Cortex of kidney (tissue), 1 donor: ENCODE data around the gene TMEM191B.
"Not testable (repeated sequence)": the region's sequence is repeated elsewhere in the genome, so short reads cannot be mapped to it uniquely, and the experiment has no call there.

Source experiments
- DNase-seq: peaks from one replicate; lab custom pipeline; 2025; lab: John Stamatoyannopoulos, UW

The TMEM191B gene

DNA sequence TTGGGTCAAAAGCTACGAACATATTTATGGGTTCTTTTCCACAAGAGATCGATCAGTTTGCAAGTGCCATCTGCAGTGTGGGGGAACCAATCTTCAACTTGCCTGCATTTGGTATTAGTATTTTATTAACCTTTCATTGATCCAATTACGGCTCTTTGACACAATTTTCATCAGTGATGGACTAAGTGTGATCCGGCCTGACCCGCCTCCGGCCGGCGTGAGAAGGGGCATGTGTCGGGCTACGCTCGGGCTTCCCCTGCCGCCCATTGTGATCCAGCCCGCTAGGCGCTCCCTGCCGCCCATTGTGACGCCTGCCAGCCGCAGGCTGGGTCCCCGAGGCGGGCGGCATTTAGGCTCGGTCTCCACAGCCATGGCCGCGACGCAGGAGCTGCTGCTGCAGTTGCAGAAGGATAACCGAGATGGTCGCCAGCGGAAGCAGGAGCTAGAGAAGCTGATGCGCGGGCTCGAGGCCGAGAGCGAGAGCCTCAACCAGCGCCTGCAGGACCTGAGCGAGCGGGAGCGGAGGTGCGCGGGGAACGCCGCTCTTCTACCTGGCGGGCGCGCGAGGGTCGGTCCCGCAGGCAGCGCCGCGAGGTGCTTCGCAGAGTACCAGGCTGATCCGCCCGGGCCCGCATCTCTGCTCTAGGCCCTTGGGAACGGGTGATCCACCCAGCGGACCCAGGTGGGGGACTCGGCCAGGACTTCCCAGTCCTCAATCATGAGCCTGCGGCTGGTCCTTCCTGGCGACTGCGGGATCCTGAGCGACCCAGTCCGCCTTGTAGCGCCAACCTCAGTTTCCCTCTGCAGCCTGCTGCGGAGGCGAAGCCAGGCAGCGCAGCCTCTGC is at the start of gene TMEM191B:
Gene TMEM191B (plus strand): TSS at position 51 of the 845 bp plus-strand sequence. CDS start 179 bp downstream, at position 230.
- DNase-seq = not testable (repeated sequence)

- not testable (repeated sequence) for DNase-seq
Measured at GRCh38 chr22:18496227-18496626, 31.4 kb upstream of the TMEM191B start.

DNA sequence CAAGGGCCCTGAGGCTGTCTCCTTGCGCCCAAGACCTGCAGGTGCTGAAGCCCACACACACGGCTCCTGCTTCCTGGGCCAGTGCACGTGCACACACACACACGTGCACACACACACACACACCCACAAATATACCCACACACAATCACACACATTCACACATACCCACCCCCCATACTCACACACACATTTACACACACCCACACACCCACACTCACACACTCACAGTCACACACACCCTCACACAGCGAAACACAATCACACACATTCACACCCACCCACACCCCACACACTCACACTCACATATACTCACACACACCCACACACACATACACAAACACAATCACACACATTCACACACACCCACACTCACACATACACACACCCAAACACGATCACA is 16.3 kb upstream of the TMEM191B start:
- not testable (repeated sequence) for DNase-seq

- not testable (repeated sequence) for DNase-seq
Measured at GRCh38 chr22:18512378-18512777, 15.2 kb upstream of the TMEM191B start.

DNA sequence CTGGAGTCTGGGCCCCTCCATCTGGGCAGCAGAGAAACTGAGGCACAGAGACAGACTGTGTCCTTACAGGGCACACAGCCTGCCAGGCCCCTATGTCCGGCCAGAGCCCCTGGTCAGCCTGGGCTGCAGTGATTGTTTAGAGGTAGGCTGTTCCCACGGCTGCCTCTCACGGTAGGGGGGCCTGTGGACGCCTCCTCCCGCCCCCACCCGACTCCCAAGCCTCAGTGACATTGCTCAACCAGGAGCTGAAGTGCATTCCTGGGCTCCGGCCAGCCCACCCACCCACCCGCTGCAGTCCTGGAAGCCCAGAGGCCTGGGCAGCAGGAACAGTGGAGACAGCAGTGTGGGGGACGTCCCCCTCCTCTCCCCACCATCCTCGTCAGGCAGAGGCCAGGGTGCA is 14.1 kb upstream of the TMEM191B start:
- DNase-seq = not testable (repeated sequence)

GRCh38 chr22:18518061-18518460 is 9.5 kb upstream of the TMEM191B start, which contains the start of gene GGTLC3:
TSS of gene GGTLC3 (minus strand) at chr22:18518161. CDS start at chr22:18517897, 264 bp downstream.
- DNase-seq = not testable (repeated sequence)

DNA sequence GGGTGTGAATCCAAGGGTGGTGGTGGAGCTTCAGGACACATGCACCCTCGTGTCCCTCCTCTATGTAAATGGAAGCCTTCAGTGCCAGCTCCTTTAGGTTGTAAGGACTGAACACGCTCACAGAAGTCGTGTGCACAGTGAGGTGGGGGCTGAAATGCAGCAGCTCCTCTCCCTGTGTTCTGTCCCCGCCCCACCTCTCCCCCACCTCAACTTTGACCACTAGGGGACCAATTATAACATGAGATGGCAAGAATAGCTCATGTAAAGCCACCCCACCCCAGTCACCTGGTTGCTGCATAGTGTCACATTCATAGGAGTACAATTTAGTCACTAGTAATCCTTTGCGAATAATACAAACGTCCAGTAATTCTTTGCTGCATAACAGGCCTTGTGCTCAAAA is 4.8 kb upstream of the TMEM191B start:
- DNase-seq = not testable (repeated sequence)

GRCh38 chr22:18523328-18523727 is 4.3 kb upstream of the TMEM191B start:
- not testable (repeated sequence) for DNase-seq

- not testable (repeated sequence) for DNase-seq
Measured at GRCh38 chr22:18528597-18529415, 1.2 kb downstream of the TMEM191B start.

DNA sequence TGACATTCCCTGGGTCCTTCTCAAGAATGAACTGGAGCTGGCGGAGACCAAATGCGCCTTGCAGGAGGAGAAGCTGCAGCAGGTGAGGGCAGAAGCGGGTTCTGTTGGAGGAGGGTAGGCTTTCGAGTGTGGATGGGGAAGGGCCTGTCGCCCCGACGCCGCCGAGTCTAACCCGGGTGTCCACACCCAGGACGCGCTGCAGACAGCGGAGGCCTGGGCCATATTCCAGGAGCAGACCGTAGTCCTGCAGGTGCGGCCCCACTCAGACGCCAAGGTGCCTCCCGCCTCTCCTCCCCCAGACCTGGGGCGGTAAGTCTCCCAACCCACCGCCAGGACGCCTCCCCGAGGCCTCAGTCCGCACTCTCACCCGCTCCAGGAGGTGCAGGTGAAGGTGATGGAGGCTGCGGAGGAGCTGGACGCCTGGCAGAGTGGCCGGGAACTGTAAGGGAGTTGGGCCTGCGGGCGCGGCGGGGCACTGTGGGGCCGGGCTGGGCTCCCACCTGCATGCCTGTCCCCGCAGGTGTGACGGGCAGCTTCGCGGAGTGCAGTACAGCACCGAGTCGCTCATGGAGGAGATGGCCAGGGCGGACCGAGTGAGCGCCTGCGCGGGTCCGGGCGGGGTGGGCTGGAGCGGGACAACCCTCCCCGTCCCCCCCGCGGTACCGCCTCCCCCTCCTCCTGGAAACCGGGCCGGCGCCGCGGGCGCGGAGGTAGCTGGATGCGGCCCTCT is 2.0 kb downstream of the TMEM191B start:
- DNase-seq = not testable (repeated sequence)

GRCh38 chr22:18533633-18534032 is 6.0 kb downstream of the TMEM191B start:
- DNase-seq = not testable (repeated sequence)

DNA sequence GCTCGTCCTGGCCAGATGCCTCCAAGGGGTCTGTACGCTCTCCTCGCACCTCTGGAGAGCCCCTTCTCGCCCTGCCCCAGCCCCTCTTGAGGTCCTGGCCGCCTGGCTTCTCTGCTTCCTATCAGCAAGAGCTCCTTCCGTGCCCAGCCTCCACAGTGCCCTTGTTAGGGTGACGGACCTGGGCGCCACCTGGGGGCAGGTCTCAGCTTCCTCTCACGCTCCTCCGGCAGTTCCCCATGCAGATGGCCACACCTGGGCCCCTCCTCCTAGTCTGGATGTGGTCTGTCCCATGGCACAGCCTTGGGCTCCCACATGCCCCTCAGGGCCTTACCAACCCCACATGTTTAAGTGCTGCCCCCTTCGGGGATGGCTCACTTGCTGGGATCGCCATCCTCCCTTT is 6.7 kb downstream of the TMEM191B start:
- DNase-seq = not testable (repeated sequence)

DNA sequence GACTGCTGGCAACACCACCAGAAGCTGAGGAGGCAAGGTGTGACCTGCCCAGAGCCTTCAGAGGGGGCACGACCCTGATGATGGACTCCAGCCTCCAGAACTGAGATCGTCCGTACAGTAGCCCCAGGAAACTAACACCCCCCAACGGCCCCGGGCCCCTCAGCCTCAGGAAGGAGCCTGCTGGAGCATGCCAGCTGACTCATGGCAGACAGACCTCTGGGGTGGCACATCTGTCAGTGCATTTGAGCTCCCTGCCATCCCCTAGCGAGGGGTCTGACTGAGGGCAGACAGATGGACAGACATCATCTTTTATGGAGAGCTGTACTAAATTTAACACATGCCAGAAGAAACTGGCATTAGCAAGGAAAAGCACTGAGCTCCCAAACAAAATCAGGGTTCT is 12.4 kb downstream of the TMEM191B start:
- DNase-seq = not testable (repeated sequence)

DNA sequence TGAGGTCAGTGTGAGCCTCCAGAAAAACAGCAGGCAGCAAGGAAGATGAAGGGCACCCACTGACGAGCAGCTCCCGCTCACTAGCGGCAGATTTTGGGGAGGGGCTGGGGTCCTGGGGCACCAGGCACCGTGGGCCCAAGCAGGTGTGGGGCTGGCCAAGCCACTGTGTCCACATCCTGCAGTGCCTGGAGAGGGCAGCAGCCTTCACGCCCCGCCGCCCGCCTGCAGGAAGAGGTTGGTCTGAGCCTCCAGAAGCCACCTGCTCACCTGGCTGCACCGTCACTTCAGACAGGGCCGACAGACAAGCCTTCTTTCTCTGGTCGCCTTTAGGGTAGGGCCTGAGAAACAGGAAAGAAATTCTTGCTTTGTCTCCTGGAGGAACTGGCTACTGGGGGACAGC is 15.8 kb downstream of the TMEM191B start:
- DNase-seq = not testable (repeated sequence)

GRCh38 chr22:18544615-18545014 is 17.0 kb downstream of the TMEM191B start:
- DNase-seq = not testable (repeated sequence)

GRCh38 chr22:18549458-18550179 is 22.0 kb downstream of the TMEM191B start:
- not testable (repeated sequence) for DNase-seq

DNA sequence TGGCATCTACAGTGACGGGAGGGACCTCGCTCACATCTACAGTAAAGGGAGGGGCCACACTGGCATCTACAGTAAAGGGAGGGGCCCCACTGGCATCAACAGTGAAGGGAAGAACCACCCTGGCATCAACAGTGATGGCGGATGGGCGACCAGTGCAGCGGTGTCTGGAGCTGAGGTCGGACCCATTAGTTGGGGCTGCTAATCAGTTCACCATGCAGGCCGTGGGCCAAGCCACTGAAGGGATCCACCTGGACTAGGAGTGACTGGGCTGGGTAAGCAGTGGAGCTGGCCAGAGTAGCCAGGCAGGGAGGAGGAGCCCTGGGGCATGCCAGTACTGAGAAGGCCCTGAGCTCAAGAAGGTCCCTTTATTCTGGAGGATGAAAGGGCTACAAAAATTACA is 23.4 kb downstream of the TMEM191B start:
- DNase-seq = not testable (repeated sequence)

DNA sequence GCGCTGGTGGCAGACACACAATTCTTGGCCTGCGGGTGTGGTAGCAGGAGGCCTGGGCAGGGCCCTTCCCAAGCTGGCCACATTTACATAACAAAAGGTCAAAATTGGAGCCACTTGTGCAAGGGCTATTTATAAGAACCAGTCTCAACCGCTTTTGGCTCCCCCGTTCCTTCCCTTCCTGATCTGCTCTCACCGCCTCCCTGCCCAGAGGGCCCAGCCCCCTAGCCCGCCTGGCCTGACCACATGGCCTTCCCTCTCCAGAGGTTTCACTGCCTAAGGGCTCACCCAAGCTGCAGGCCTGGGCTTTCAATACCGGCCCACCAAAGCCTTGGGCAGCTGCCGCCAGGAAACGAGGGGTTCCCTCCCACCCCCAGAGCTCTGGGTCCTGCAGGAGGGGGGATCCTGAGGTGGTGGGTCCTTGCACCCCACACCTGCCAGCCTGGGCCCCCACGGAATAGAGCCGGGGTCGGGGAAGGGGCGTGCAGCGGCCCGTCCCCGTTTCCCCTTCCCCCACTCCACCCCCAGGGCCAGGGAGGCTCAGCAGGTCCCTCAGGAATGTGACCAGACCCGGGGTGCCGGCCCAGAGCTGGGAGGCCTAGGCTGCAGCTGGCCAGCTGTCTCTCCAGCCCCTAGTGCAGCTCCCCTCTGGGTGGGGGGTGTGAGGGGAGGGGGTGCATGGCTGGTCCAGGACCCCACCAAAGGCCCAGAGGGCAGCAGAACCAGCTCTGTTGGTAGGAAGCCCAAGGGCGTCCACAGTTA is 25.4 kb downstream of the TMEM191B start:
- not testable (repeated sequence) for DNase-seq

- DNase-seq = not testable (repeated sequence)
Measured at GRCh38 chr22:18554280-18555256, 27.0 kb downstream of the TMEM191B start.
